Fibroblast of skin of left quadriceps (primary cell): ENCODE results near the gene FBXO45.
A peak's percentile ranks its signal among the peaks of the same experiment; 100 is the strongest.
"Not testable (repeated sequence)": the region's sequence is repeated elsewhere in the genome, so short reads cannot be mapped to it uniquely, and the experiment has no call there.

Experiments
- DNase-seq, 2 experiments: peaks; one replicate each; pipeline ENCODE4 v3.0.0-alpha.2; 2013; ENCODE audit warnings: low read depth in 2 of 2

Gene FBXO45

GRCh38 chr3:196568246-196569002 lies at the start of gene FBXO45, which contains the start of gene WDR53:
Gene FBXO45, plus strand, starts transcription at chr3:196568660. Its CDS starts 325 bp downstream, at chr3:196568985.
Gene WDR53, minus strand, starts transcription at chr3:196568554. Its CDS starts 7,079 bp downstream, at chr3:196561475.
- peak; percentile 83 to 85 for DNase-seq

GRCh38 chr3:196518966-196519717 lies 49.3 kb upstream of the FBXO45 start:
- no peak for DNase-seq

GRCh38 chr3:196519718-196520082 lies 48.8 kb upstream of the FBXO45 start:
- no peak for DNase-seq

- DNase-seq, result not testable (repeated sequence)
Observed at GRCh38 chr3:196521291-196521690, 47.2 kb upstream of the FBXO45 start.

- no peak for DNase-seq
Observed at GRCh38 chr3:196523841-196524240, 44.6 kb upstream of the FBXO45 start.

- no peak for DNase-seq
Observed at GRCh38 chr3:196524527-196524926, 43.9 kb upstream of the FBXO45 start.

- DNase-seq, result no peak
Observed at GRCh38 chr3:196525141-196525540, 43.3 kb upstream of the FBXO45 start.

- peak in 1 of 2 experiments; percentile 34 for DNase-seq
Observed at GRCh38 chr3:196528639-196529233, 39.7 kb upstream of the FBXO45 start.

- no peak for DNase-seq
Observed at GRCh38 chr3:196531418-196531817, 37.0 kb upstream of the FBXO45 start.

- DNase-seq, result no peak
Observed at GRCh38 chr3:196533260-196533681, 35.2 kb upstream of the FBXO45 start.

GRCh38 chr3:196537319-196537984 lies 31.0 kb upstream of the FBXO45 start:
- no peak for DNase-seq

GRCh38 chr3:196541684-196542445 lies 26.6 kb upstream of the FBXO45 start:
- DNase-seq, result no peak

- DNase-seq, result no peak
Observed at GRCh38 chr3:196544491-196544992, 23.9 kb upstream of the FBXO45 start.

- no peak for DNase-seq
Observed at GRCh38 chr3:196546537-196546936, 21.9 kb upstream of the FBXO45 start.

GRCh38 chr3:196547067-196547466 lies 21.4 kb upstream of the FBXO45 start:
- DNase-seq, result no peak

- DNase-seq, result not testable (repeated sequence)
Observed at GRCh38 chr3:196549312-196549711, 19.1 kb upstream of the FBXO45 start.

GRCh38 chr3:196550172-196550571 lies 18.3 kb upstream of the FBXO45 start:
- not testable (repeated sequence) for DNase-seq

- DNase-seq, result no peak
Observed at GRCh38 chr3:196552253-196552652, 16.2 kb upstream of the FBXO45 start.

GRCh38 chr3:196553551-196553950 lies 14.9 kb upstream of the FBXO45 start:
- DNase-seq, result no peak

GRCh38 chr3:196554205-196554604 lies 14.3 kb upstream of the FBXO45 start:
- no peak for DNase-seq

- no peak for DNase-seq
Observed at GRCh38 chr3:196555295-196555694, 13.2 kb upstream of the FBXO45 start.
